ENCODE data around the gene LHPP.

The LHPP gene

GRCh38 chr10:124500757-124501156, 39.1 kb downstream of the LHPP start:
- no peak for DNase-seq

GRCh38 chr10:124504711-124505110, 43.1 kb downstream of the LHPP start:
- no peak for DNase-seq

GRCh38 chr10:124505279-124505678, 43.7 kb downstream of the LHPP start:
- no peak for DNase-seq

GRCh38 chr10:124508070-124508667, 46.5 kb downstream of the LHPP start:
- no peak for DNase-seq

GRCh38 chr10:124508907-124509454, 47.4 kb downstream of the LHPP start:
- no peak for DNase-seq

GRCh38 chr10:124509880-124510632, 48.4 kb downstream of the LHPP start:
- no peak for DNase-seq

- DNase-seq: no peak
Measured at GRCh38 chr10:124510759-124511158, 49.1 kb downstream of the LHPP start.

- no peak for DNase-seq
Measured at GRCh38 chr10:124511205-124512039, 49.8 kb downstream of the LHPP start.

- no peak for DNase-seq
Measured at GRCh38 chr10:124512040-124512428, 50.4 kb downstream of the LHPP start.

GRCh38 chr10:124512600-124512999, 51.0 kb downstream of the LHPP start:
- no peak for DNase-seq

GRCh38 chr10:124515244-124515970, 53.8 kb downstream of the LHPP start:
- DNase-seq: no peak

GRCh38 chr10:124516181-124516580, 54.6 kb downstream of the LHPP start:
- no peak for DNase-seq

GRCh38 chr10:124516746-124517397, 55.2 kb downstream of the LHPP start:
- no peak for DNase-seq

- DNase-seq: no peak
Measured at GRCh38 chr10:124517461-124517860, 55.8 kb downstream of the LHPP start.

GRCh38 chr10:124517931-124518330, 56.3 kb downstream of the LHPP start:
- no peak for DNase-seq

GRCh38 chr10:124518366-124518765, 56.7 kb downstream of the LHPP start:
- no peak for DNase-seq

- no peak for DNase-seq
Measured at GRCh38 chr10:124520558-124521428, 59.2 kb downstream of the LHPP start.

- no peak for DNase-seq
Measured at GRCh38 chr10:124521429-124521871, 59.8 kb downstream of the LHPP start.

GRCh38 chr10:124522131-124522932, 60.7 kb downstream of the LHPP start:
- no peak for DNase-seq

All from SW 1271 (cell line).